Liver (tissue), 9 donors: ENCODE results near the gene C12orf76. TPM values are rescaled to one million over a fixed set of nuclear protein-coding genes. Genes with fewer than 3 reads are reported as not detected.

Source experiments
- DNase-seq: peaks from one replicate; pipeline ENCODE4 v3.0.0-alpha.2; 2017; ENCODE audit warnings: low spot score
- H3K27ac ChIP-seq, 2 donors: one replicate each; pipeline ENCODE4 v1.7.0; 2013; ENCODE audit warnings: inconsistent platforms in 2 of 2, low read length in 2 of 2, control low read depth in 1 of 2, low read depth in 1 of 2, mild to moderate bottlenecking in 1 of 2
- H3K27me3 ChIP-seq, 4 donors: one replicate each; pipeline versions ENCODE4 v1.6.1 to v1.7.0; 2013; ENCODE audit warnings: low read length in 3 of 4, inconsistent platforms in 1 of 4, mild to moderate bottlenecking in 1 of 4, moderate library complexity in 1 of 4; ENCODE audit not compliant: control insufficient read depth in 4 of 4, insufficient read depth in 4 of 4
- H3K36me3 ChIP-seq, 4 donors: one replicate each; pipeline versions ENCODE4 v1.6.1 to v1.7.0; 2013; ENCODE audit warnings: low read length in 3 of 4, mild to moderate bottlenecking in 3 of 4, low read depth in 1 of 4, moderate library complexity in 1 of 4; ENCODE audit not compliant: control insufficient read depth in 4 of 4, insufficient read depth in 3 of 4
- H3K4me1 ChIP-seq, 4 donors: one replicate each; pipeline versions ENCODE4 v1.6.1 to v1.7.0; 2013; ENCODE audit warnings: low read length in 3 of 4, mild to moderate bottlenecking in 3 of 4, moderate library complexity in 1 of 4; ENCODE audit not compliant: control insufficient read depth in 4 of 4, insufficient read depth in 4 of 4
- H3K4me3 ChIP-seq, 3 donors: one replicate each; pipeline versions ENCODE4 v1.6.1 to v1.7.0; 2013; ENCODE audit warnings: low read length in 3 of 3, control low read depth in 1 of 3, low read depth in 1 of 3, mild to moderate bottlenecking in 1 of 3
- H3K9ac ChIP-seq, 2 donors: one replicate each; pipeline ENCODE4 v1.7.0; 2013; ENCODE audit warnings: low read length in 2 of 2, mild to moderate bottlenecking in 2 of 2, moderate library complexity in 2 of 2, control low read depth in 1 of 2, low read depth in 1 of 2
- H3K9me3 ChIP-seq, 4 donors: one replicate each; pipeline versions ENCODE4 v1.6.1 to v1.7.0; 2013; ENCODE audit warnings: low read length in 3 of 4; ENCODE audit not compliant: control insufficient read depth in 4 of 4
- ATF3 ChIP-seq: IDR thresholded peaks from 2 replicates; pipeline ENCODE4 v1.6.1; 2016; ENCODE audit warnings: antibody characterized with exemption
- CTCF ChIP-seq: fragments of 150-350 bp; IDR thresholded peaks from 2 replicates; pipeline ENCODE4 v1.5.1; 2017; ENCODE audit warnings: improper control_type of control experiment, low read depth, low read length; ENCODE audit not compliant: missing input control
- EGR1 ChIP-seq, 2 donors: IDR thresholded peaks; 2 replicates each; pipeline ENCODE4 v1.6.1; 2016 to 2018; ENCODE audit warnings: antibody characterized with exemption in 2 of 2, low read depth in 2 of 2
- FOXA1 ChIP-seq: IDR thresholded peaks from 2 replicates; pipeline ENCODE4 v1.6.1; 2016; ENCODE audit warnings: antibody characterized with exemption
- FOXA2 ChIP-seq: IDR thresholded peaks from 2 replicates; pipeline ENCODE4 v1.6.1; 2016; ENCODE audit warnings: antibody characterized with exemption
- GABPA ChIP-seq, 2 donors: IDR thresholded peaks in 1 of 2; conservative IDR thresholded peaks in 1 of 2; 2 replicates each; pipeline ENCODE4 v1.6.1; 2016; ENCODE audit warnings: antibody characterized with exemption in 2 of 2, mild to moderate bottlenecking in 1 of 2, moderate library complexity in 1 of 2
- HNF4A ChIP-seq, 2 donors: conservative IDR thresholded peaks; 2 replicates each; pipeline ENCODE4 v1.6.1; 2016; ENCODE audit warnings: antibody characterized with exemption in 2 of 2, mild to moderate bottlenecking in 2 of 2
- HNF4G ChIP-seq: IDR thresholded peaks from 2 replicates; pipeline ENCODE4 v1.6.1; 2016; ENCODE audit warnings: antibody characterized with exemption
- JUND ChIP-seq, 2 donors: IDR thresholded peaks; 2 replicates each; pipeline ENCODE4 v1.6.1; 2016; ENCODE audit warnings: antibody characterized with exemption in 2 of 2
- MAX ChIP-seq: IDR thresholded peaks from 2 replicates; pipeline ENCODE4 v1.6.1; 2016; ENCODE audit warnings: antibody characterized with exemption
- NR2F2 ChIP-seq: IDR thresholded peaks from 2 replicates; pipeline ENCODE4 v1.6.1; 2016; ENCODE audit warnings: antibody characterized with exemption
- RAD21 ChIP-seq, 2 donors: IDR thresholded peaks; 2 replicates each; pipeline ENCODE4 v1.6.1; 2016; ENCODE audit warnings: antibody characterized with exemption in 2 of 2, mild to moderate bottlenecking in 2 of 2
- REST ChIP-seq: IDR thresholded peaks from 2 replicates; pipeline ENCODE4 v1.6.1; 2016; ENCODE audit warnings: antibody characterized with exemption, mild to moderate bottlenecking
- RXRA ChIP-seq, 2 donors: IDR thresholded peaks; 2 replicates each; pipeline ENCODE4 v1.6.1; 2017 to 2018; ENCODE audit warnings: antibody characterized with exemption in 2 of 2, mild to moderate bottlenecking in 1 of 2
- SP1 ChIP-seq: IDR thresholded peaks from 2 replicates; pipeline ENCODE4 v1.6.1; 2018; ENCODE audit warnings: antibody characterized with exemption, mild to moderate bottlenecking
- TAF1 ChIP-seq: conservative IDR thresholded peaks from 2 replicates; pipeline ENCODE4 v1.6.1; 2016; ENCODE audit warnings: antibody characterized with exemption, mild to moderate bottlenecking
- YY1 ChIP-seq: IDR thresholded peaks from 2 replicates; pipeline ENCODE4 v1.6.1; 2016; ENCODE audit warnings: antibody characterized with exemption, mild to moderate bottlenecking
- ZBTB33 ChIP-seq: IDR thresholded peaks from 2 replicates; pipeline ENCODE4 v1.6.1; 2016; ENCODE audit warnings: antibody characterized with exemption
- WGBS: extraction: QIAGEN DNeasy Blood & Tissue Kit; methylation state at CpG from one replicate; pipeline ENCODE4 v1.1.7; 2013; 5-methylcytosine and 5-hydroxymethylcytosine counted together
- polyA plus RNA-seq, 2 donors: library from polyadenylated mRNA; stranded (reverse) in 1 of 2; unstranded in 1 of 2; fragments of 200-250 nt in 1 of 2; fragments of >200 nt in 1 of 2; fragmentation: Nextera tagmentation in 1 of 2; extraction: Ambion mirVana in 1 of 2; gene quantifications; one replicate each; pipeline versions ENCODE4 v1.2.1 to v1.2.3, GENCODE V29; 2013 to 2015
- total RNA-seq, 2 donors: library from RNA; depleted of rRNA; stranded (reverse); fragments of >200 nt; gene quantifications; one replicate each; pipeline ENCODE4 v1.2.3, GENCODE V29; 2014
- donor health status: healthy.
- donor health status: healthy.
- donor health status: healthy.
- donor health status: healthy.
- donor health status: healthy.

The C12orf76 gene
- 10 to 100 TPM in 1 of 2 donors, 1 to 10 TPM in 1; 5.9 to 22.4 TPM for total RNA-seq
- 1 to 10 TPM; 5.6 to 6.4 TPM for polyA plus RNA-seq

- no peaks in the 10 kb centered on the region for H3K36me3 ChIP-seq
- peak; percentile 87 for DNase-seq
- no peaks in the 10 kb centered on the region for H3K9me3 ChIP-seq
- H3K4me1 ChIP-seq = peaks cover 6 to 23% (median 18%) of the 10 kb centered on the region in 4 donors
- H3K27ac ChIP-seq = peak within 1 kb of the TSS; percentile 74 to 77
- TF ChIP-seq YY1 (peak; percentile 87), CTCF (no peak), ZBTB33 (peak; percentile 57), RAD21 (IDR thresholded peaks at IDR 0.05) (peak; percentile 55 to 63), HNF4G (peak; percentile 38), FOXA1 (peak; percentile 9), SP1 (peak; percentile 84), ATF3 (no peak), MAX (peak; percentile 66), REST (peak; percentile 77), GABPA (IDR thresholded peaks at IDR 0.05 in 1 of 2, conservative IDR thresholded peaks at IDR 0.05 in 1 of 2) (peak; percentile 86 to 95), JUND (IDR thresholded peaks at IDR 0.05) (no peak), HNF4A (conservative IDR thresholded peaks at IDR 0.05) (peak; percentile 48 to 68), FOXA2 (peak; percentile 32), RXRA (IDR thresholded peaks at IDR 0.05) (peak; percentile 47 to 60), NR2F2 (peak; percentile 52), TAF1 (peak; percentile 65), EGR1 (IDR thresholded peaks at IDR 0.05; ENCODE audit: low read depth in 2 of 2) (peak in 1 of 2 donors; percentile 61)
- peak within 1 kb of the TSS; percentile 36 to 85 for H3K9ac ChIP-seq
- H3K4me3 ChIP-seq = peak within 1 kb of the TSS; percentile 79 to 91 (median 79)
- no peaks in the 10 kb centered on the region for H3K27me3 ChIP-seq
- WGBS = 2% methylated on average over 47 of the region's 47 CpGs
Measured at GRCh38 chr12:110048242-110049027, at the start of gene C12orf76. Gene C12orf76, minus strand, starts transcription at chr12:110048522. Its CDS starts 27 bp downstream, at chr12:110048495.
